NCI-H2196 treated with DMSO at 0.1 percent for 48 hours (cell line): ENCODE data around the gene AZIN2.

Experiments
- DNase-seq: peaks from one replicate; lab custom pipeline; 2025; ENCODE audit not compliant: unreplicated experiment; lab: John Stamatoyannopoulos, UW

AZIN2 gene

GRCh38 chr1:33150522-33150921 is 69.6 kb downstream of the AZIN2 start:
- no peak for DNase-seq

GRCh38 chr1:33151116-33151515 is 70.2 kb downstream of the AZIN2 start:
- DNase-seq: no peak

- DNase-seq: peak; percentile 35
These were observed 71.9 kb downstream of the AZIN2 start for GRCh38 chr1:33152685-33153432.

- no peak for DNase-seq
These were observed 72.7 kb downstream of the AZIN2 start for GRCh38 chr1:33153650-33154049.

GRCh38 chr1:33155877-33156538 is 75.1 kb downstream of the AZIN2 start:
- DNase-seq: no peak

- no peak for DNase-seq
These were observed 76.2 kb downstream of the AZIN2 start for GRCh38 chr1:33157131-33157530.

GRCh38 chr1:33158366-33158765 is 77.4 kb downstream of the AZIN2 start:
- no peak for DNase-seq

- DNase-seq: no peak
These were observed 78.6 kb downstream of the AZIN2 start for GRCh38 chr1:33159577-33159976.

GRCh38 chr1:33161061-33161681 is 80.2 kb downstream of the AZIN2 start:
- no peak for DNase-seq

GRCh38 chr1:33162141-33162540 is 81.2 kb downstream of the AZIN2 start:
- DNase-seq: no peak

GRCh38 chr1:33163621-33164519 is 82.9 kb downstream of the AZIN2 start:
- DNase-seq: no peak

- no peak for DNase-seq
These were observed 84.3 kb downstream of the AZIN2 start for GRCh38 chr1:33165209-33165608.

- DNase-seq: no peak
These were observed 84.9 kb downstream of the AZIN2 start for GRCh38 chr1:33165809-33166208.

- no peak for DNase-seq
These were observed 86.9 kb downstream of the AZIN2 start for GRCh38 chr1:33167650-33168447.

GRCh38 chr1:33168556-33169289 is 87.8 kb downstream of the AZIN2 start:
- no peak for DNase-seq

- DNase-seq: no peak
These were observed 88.5 kb downstream of the AZIN2 start for GRCh38 chr1:33169290-33170055.
